Activated naive CD4-positive, alpha-beta T cell treated with anti-CD3 and anti-CD28 coated beads, Interleukin-2, amount 10 ng/mL, durations not matched to agents 5 hours and 36 hours (primary cell): ENCODE data around the gene NDUFB10. TPM values are rescaled to one million over a fixed set of nuclear protein-coding genes. Genes with fewer than 3 reads are reported as not detected.

Experiments
- total RNA-seq, 2 experiments: library from RNA; stranded (reverse); gene quantifications; one replicate each; pipeline ENCODE4 v1.2.3, GENCODE V29; 2021

Gene NDUFB10
- total RNA-seq: 100 to 1,000 TPM; 110 to 120 TPM

GRCh38 chr16:1959269-1960039, at the start of gene NDUFB10:
NDUFB10 (plus strand) TSS chr16:1959538; CDS start chr16:1959625, 87 bp downstream.

DNA sequence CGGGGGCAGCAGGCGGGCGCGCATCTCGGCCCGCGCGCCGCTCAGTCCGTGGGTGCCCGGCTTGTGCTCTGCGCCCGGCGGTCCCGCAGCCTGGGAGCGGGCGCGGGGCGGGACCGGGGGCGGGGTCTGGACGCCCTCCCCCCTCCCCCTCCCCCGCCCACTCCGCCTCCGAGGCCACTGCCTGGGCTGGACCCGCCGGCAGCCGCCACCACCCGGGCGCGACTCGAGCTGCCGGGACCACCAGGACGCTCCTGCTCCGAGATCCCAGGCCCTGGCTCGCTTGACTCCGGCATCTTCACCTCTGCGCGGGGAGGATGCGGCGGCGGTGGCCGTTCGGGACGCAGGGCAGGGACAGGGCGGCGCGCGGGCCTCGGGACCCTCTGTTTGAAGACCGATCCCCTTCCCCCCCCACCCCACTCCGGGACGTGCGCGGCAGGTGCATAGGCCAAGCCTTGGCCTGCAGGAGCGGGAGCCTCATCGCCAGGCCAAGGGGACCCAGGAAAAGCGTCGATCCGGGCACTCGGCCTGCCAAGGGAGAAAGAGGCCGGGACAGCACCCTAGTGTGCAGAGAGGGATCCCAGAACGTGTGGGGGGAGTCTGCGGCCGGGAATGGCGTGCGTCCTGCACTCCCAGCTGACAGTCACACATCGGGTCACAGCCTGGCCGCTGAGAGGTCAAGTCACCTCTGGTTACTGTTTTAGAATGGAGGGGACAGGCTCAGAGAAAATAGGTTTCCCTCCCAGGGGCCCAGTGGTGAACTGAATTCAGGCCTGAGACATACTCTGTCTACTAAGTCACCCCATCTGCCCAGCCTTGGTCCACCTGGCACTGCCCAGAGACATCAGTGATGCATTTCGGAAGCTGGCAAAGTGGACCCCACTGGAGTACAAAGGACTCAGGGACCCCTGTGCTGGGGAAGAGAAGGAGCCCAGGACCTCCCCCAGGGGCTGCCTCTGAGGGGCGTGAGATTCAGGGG, 40.7 kb upstream of the NDUFB10 start, which contains the start of gene HS3ST6:
HS3ST6 (minus strand) TSS at position 65 of the 976 bp plus-strand sequence. CDS start 92 bp downstream, outside the sequence.

GRCh38 chr16:1942810-1943726, 16.3 kb upstream of the NDUFB10 start, which contains the start of gene MSRB1:
MSRB1 (minus strand) TSS chr16:1943199; CDS start chr16:1943156, 43 bp downstream.

GRCh38 chr16:1964506-1965395, 5.4 kb downstream of the NDUFB10 start, which contains the start of gene RPS2:
RPS2 (minus strand) TSS chr16:1964826; CDS start chr16:1964625, 201 bp downstream.

DNA sequence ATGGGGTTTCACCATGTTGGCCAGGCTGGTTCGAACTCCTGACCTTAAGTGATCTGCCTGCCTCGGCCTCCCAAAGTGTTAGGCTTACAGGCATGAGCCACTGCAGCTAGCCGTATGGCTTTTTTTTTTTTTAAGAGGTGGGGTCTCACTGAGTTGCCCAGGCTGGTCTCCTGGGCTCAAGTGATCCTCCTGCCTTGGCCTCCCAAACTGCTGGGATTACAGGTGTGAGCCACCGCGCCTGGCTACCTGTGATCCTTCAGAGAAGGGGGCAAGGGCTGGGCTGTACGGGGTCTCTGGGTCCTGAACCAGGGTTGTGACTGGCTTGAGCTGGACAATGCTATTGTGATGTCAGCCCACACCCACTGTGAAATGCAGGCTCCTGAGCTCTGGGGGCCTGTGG, 7.1 kb downstream of the NDUFB10 start, which contains the start of gene RNF151:
RNF151 (plus strand) TSS at position 397 of the 400 bp plus-strand sequence. CDS start 26 bp downstream, outside the sequence.

DNA sequence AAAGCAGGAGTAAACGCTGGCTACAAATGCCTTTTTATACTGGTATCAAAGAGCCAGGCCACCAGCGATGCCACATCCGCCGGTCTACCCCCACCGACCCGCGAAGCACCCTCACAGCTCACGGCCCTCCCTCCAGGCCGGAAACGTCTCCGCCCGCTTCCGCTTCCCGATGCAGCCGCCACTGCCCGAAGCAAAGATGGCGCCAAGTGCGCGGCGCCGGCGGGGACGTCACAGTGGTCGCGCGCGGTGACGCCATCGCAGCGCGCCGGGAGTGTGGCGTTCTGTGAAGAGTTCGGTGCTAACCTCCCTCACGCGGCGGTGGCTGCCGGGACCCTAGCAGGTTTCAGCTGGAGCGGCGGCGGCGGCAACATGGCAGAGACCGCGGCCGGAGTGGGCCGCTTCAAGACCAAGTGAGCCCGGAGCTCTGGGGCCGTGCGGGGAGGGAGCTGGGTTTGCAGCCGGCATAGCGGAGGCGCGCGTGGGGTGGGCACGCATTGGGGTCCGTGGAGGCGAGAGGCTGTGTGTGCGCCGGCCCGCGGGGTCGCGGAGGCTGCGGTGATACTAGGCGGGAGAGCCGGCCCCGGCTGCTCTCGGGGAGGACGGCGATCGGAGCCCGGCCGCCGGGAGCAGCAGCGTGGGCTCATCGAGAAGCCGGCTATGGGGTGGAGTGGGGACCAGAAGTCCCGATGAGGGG, 12.6 kb downstream of the NDUFB10 start, which contains the start of gene TBL3:
TBL3 (plus strand) TSS at position 258 of the 694 bp plus-strand sequence; CDS start at position 370, 112 bp downstream.

DNA sequence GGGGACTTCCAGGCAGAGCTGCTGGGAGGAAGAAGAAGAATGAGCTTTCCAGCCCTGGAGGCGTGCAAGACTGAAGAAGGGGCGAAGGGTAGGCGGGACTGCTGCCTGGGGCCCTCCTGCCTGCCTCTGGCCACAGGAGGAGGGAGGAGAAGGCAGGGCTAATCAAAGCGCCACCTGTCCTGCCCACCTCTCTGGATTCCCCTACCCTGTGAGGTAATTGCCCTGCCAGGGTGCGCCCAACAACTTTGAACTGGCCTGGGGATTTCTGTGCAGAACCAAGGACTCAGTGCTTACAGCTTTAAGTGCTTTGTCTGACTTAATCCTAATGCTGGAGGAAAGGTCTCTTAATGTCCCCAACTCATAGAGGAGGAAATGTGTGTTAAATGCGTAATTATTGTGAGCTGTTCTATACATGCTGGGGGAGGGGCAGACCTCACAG, 22.1 kb downstream of the NDUFB10 start, which contains the start of gene NOXO1:
NOXO1 (minus strand) TSS at position 72 of the 439 bp plus-strand sequence. CDS start 290 bp downstream, outside the sequence.

DNA sequence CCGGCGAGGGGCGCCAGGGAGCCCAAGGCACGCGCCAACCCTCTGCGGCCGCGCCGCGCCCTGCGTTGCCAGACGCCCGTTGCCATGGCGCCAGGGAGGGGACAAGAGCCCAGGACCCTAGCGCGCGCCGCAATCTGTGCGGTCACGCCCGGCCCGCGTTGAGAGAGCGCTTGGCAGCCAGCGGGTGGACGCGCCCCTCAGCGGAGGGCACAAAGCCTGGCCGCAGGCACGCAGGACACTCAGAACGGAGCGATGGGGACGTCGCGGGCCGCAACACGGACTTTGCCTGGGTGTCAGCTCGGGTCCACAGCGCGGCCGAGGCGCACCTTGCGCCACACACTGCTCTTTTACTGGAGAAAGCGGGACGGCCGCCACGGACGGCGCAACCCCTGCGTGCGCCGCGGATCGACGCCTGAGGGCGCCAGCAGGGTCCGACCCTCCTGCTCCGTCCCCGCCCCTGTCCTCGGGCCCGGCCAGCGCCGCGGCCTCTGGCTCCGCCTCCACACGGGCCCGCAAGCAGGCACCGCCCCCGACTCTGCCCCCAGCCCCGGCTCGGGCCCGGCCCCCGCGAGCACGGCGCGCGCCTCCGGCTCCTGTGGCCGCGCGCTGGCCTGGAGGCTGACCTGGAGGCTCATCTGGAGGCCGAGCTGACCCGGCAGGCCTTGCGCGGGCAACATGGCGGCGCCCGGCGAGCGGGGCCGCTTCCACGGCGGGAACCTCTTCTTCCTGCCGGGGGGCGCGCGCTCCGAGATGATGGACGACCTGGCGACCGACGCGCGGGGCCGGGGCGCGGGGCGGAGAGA, 24.4 kb downstream of the NDUFB10 start, which contains the start of gene GFER:
GFER (plus strand) TSS at position 650 of the 803 bp plus-strand sequence; CDS start at position 676, 26 bp downstream.

DNA sequence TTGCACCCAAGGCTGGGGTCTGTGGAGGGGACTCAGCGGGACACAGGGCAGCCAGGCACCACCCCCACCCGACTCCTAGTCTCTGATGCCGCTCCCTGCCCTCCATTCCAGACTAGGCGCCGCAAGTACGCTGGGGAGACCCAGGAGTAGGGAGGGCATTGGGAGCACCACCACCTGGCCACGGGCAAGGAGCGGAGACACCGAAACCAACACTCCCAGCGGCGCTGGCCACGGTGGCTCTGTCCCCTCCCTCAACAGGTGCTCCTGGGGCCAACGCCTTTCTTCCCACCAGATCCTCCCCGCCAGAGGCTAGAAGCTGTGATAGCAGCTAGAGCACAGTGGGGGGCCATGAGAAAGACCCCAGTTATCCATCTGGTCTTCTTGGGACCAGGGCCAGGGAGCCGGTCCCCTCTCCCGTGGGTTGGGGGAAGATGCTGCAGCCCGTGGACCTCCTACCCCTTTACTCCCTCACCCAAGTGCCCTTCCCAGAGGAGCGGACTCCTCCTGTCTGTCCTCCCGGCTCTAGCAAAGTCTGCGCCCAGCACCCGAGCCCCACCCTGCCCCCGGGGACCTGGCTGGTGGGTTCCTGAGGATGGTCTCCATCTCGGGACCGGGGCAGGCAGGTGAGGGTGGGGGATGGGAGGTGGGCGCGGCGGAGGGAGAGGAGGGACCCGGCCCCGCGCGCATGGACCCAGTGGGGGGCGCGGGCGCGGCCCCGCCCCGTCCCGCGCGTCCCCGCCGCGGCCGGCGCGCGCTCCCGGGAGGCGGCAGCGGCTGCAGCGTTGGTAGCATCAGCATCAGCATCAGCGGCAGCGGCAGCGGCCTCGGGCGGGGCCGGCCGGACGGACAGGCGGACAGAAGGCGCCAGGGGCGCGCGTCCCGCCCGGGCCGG, 30.1 kb downstream of the NDUFB10 start, which contains the start of gene SYNGR3:
SYNGR3 (plus strand) TSS at position 762 of the 892 bp plus-strand sequence. CDS start 133 bp downstream, outside the sequence.

DNA sequence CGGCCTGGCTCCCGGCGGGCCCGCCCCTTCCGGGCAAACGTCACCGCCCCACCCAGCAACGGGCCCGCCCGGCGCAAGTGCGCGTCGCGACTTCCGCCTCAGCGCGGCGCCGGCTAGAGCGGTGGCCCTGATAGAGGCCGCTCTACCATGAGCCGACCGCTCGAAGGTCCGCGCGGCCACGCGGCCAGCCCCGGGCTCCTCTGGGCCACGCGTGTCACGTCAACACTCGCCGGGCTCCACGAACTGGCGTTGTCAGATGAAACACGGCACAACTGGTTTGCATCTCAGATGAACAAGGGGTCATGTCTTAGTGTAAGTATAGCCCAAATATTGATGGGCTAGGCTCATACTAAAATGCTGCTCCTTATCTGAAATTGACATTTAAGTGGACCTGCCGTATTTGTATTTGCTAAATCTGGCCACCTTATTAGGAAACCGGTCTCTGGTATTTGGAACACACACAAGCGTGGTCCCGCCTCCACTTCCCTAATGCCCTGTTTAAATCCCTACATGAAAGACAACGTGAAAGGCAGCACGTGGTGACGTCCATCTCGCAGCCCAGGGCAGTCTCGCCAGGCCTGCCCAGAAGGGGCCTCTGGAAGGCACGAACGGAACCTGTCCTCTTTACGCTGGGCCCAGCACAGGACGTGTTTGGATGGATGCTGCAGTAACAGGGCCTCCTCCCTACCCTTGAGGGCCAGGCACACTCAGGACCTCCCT, 50.6 kb downstream of the NDUFB10 start, which contains the start of gene ZNF598:
ZNF598 (minus strand) TSS at position 31 of the 720 bp plus-strand sequence.

Other genes starting within 250 kb of the NDUFB10 start
- gene NME3, start 188.0 kb upstream of the NDUFB10 start, total RNA-seq: 10 to 100 TPM; 43.1 to 45.1 TPM
- 10 to 100 TPM; 26.6 to 27.4 TPM for gene EME2, start 186.7 kb upstream of the NDUFB10 start, total RNA-seq
- gene MRPS34, start 186.4 kb upstream of the NDUFB10 start, total RNA-seq: 10 to 100 TPM; 88.3 to 89.4 TPM
- 10 to 100 TPM; 53.5 to 53.7 TPM for gene SPSB3, start 177.0 kb upstream of the NDUFB10 start, total RNA-seq
- gene NUBP2, start 176.6 kb upstream of the NDUFB10 start, total RNA-seq: 10 to 100 TPM; 45.7 to 47.8 TPM
- gene IGFALS, start 165.8 kb upstream of the NDUFB10 start, total RNA-seq: under 1 TPM in 1 of 2 experiments, not detected in 1; 0.15 TPM
- gene HAGH, start 132.7 kb upstream of the NDUFB10 start, total RNA-seq: 10 to 100 TPM; 41.0 to 44.3 TPM
- 10 to 100 TPM; 11.3 to 11.5 TPM for gene FAHD1, start 132.3 kb upstream of the NDUFB10 start, total RNA-seq
- not detected for gene MEIOB, start 87.4 kb upstream of the NDUFB10 start, total RNA-seq
- gene HS3ST6, start 41.1 kb upstream of the NDUFB10 start, total RNA-seq: not detected
- 10 to 100 TPM; 13.7 to 13.8 TPM for gene MSRB1, start 16.3 kb upstream of the NDUFB10 start, total RNA-seq
- not detected for gene RPL3L, start 4.8 kb upstream of the NDUFB10 start, total RNA-seq
- 1,000 to 10,000 TPM; 3,275 to 3,410 TPM for gene RPS2, start 5.3 kb downstream of the NDUFB10 start, total RNA-seq
- not detected for gene RNF151, start 7.3 kb downstream of the NDUFB10 start, total RNA-seq
- gene TBL3, start 12.5 kb downstream of the NDUFB10 start, total RNA-seq: 10 to 100 TPM; 24.4 to 27.4 TPM
- under 1 TPM; 0.40 to 0.77 TPM for gene NOXO1, start 21.9 kb downstream of the NDUFB10 start, total RNA-seq
- gene GFER, start 24.7 kb downstream of the NDUFB10 start, total RNA-seq: 10 to 100 TPM; 26.6 to 27.3 TPM
- gene SYNGR3, start 30.4 kb downstream of the NDUFB10 start, total RNA-seq: 1 to 10 TPM; 2.2 to 2.8 TPM
- gene ZNF598, start 50.3 kb downstream of the NDUFB10 start, total RNA-seq: 10 to 100 TPM; 51.5 to 52.2 TPM
- gene NPW, start 60.2 kb downstream of the NDUFB10 start, total RNA-seq: under 1 TPM; 0.24 to 0.48 TPM
- 1 to 10 TPM; 2.8 to 3.2 TPM for gene NHERF2, start 67.4 kb downstream of the NDUFB10 start, total RNA-seq
- 10 to 100 TPM; 21.4 to 21.8 TPM for gene NTHL1, start 88.3 kb downstream of the NDUFB10 start, total RNA-seq
- 100 to 1,000 TPM; 106 to 109 TPM for gene TSC2, start 88.4 kb downstream of the NDUFB10 start, total RNA-seq
- 10 to 100 TPM; 66.5 to 78.0 TPM for gene PKD1, start 176.4 kb downstream of the NDUFB10 start, total RNA-seq
- under 1 TPM in 1 of 2 experiments, not detected in 1; 0.15 TPM for gene RAB26, start 189.1 kb downstream of the NDUFB10 start, total RNA-seq
- gene TRAF7, start 196.2 kb downstream of the NDUFB10 start, total RNA-seq: 10 to 100 TPM; 57.4 to 58.9 TPM
- gene CASKIN1, start 237.1 kb downstream of the NDUFB10 start, total RNA-seq: under 1 TPM; 0.28 to 0.39 TPM
- 10 to 100 TPM; 30.6 to 34.2 TPM for gene MLST8, start 245.9 kb downstream of the NDUFB10 start, total RNA-seq